Fibroblast of lung (primary cell): ENCODE data around the gene TSPAN31.

Source experiments
- CTCF ChIP-seq, 2 donors: IDR thresholded peaks in 1 of 2; conservative IDR thresholded peaks in 1 of 2; 1 replicate in 1 of 2; 2 replicates in 1 of 2; pipeline ENCODE4 v1.5.1; 2011 to 2012; ENCODE audit warnings: low read length in 2 of 2, control low read depth in 1 of 2, inconsistent platforms in 1 of 2, low read depth in 1 of 2, mild to moderate bottlenecking in 1 of 2
- EZH2 ChIP-seq: IDR thresholded peaks from 2 replicates; pipeline ENCODE4 v1.5.1; 2012; ENCODE audit warnings: low read length, control low read depth, mild to moderate bottlenecking; ENCODE audit errors: missing control alignments

GRCh38 chr12:57744777-57745484, at the start of gene TSPAN31:
- TF ChIP-seq CTCF (conservative IDR thresholded peaks at IDR 0.05 in 1 of 2, IDR thresholded peaks at IDR 0.05 in 1 of 2; ENCODE audit: low read depth in 1 of 2, low read length in 2 of 2) (no peak), EZH2 (no peak)
